AG10803 (cell line): ENCODE data around the gene FNDC5.
A peak's percentile ranks its signal among the peaks of the same experiment; 100 is the strongest.

Source experiments
- DNase-seq: peaks from one replicate; pipeline ENCODE4 v3.0.0; 2010; ENCODE audit warnings: low read depth
- H3K4me3 ChIP-seq: 2 replicates; pipeline ENCODE4 v1.5.1; 2011; ENCODE audit warnings: mild to moderate bottlenecking, low read length, control low read depth
- TF ChIP-seq, protein P1 (sequence below): conservative IDR thresholded peaks from 2 replicates; pipeline ENCODE4 v1.5.1; 2011; ENCODE audit warnings: mild to moderate bottlenecking, low read length, control low read depth, inconsistent platforms

FNDC5 gene

DNA sequence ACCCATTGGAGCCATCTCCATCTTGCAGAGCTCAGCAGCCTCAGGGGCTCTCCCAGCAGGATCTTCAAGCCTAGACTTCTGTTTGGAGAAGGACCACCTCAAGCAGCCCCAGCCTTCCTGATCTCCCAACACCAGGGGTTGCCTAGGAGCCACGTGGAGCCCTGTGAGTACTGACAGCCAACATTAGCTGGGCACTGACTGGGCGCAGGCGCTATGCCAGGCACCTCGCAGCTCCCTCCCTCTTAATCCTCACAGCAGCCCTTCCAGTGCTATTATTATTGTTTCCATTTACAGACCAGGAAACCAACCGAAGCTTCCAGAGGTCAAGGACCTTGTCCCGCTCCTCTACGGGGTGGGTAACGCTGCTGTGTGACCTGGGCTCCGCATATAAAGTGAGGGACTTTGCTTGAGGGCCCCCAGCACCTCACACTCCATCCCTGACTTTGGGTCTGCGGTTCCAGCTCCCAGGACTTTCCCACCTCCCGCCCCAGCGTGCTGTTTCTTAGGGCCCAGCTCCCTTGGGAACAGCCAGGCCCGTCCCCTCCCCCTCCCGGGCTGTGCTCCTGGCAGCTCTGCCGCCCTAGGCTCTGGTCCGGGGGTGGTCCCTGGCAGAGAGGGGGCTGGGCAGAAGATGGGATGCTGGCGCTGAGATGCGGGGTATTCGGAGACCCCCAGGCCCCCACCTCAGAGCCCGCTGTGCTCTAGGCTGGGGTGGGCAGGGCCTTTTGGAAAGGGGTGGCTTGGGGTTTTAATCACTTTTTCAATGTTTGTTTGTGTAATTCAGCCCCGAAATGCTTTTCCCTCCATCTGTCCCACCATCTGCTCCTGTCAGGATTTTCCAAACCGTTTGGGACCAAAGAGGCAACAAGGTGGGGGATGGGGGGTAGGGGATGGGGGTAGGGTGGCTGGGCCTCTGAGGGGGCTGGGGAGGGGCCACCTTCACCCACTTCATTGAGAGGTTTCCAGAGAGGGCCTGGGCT lies 11.4 kb upstream of the FNDC5 start:
- DNase-seq = no peak
- TF ChIP-seq, protein P1, sequence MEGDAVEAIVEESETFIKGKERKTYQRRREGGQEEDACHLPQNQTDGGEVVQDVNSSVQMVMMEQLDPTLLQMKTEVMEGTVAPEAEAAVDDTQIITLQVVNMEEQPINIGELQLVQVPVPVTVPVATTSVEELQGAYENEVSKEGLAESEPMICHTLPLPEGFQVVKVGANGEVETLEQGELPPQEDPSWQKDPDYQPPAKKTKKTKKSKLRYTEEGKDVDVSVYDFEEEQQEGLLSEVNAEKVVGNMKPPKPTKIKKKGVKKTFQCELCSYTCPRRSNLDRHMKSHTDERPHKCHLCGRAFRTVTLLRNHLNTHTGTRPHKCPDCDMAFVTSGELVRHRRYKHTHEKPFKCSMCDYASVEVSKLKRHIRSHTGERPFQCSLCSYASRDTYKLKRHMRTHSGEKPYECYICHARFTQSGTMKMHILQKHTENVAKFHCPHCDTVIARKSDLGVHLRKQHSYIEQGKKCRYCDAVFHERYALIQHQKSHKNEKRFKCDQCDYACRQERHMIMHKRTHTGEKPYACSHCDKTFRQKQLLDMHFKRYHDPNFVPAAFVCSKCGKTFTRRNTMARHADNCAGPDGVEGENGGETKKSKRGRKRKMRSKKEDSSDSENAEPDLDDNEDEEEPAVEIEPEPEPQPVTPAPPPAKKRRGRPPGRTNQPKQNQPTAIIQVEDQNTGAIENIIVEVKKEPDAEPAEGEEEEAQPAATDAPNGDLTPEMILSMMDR = no peak
- no peak overlapping the region for H3K4me3 ChIP-seq

DNA sequence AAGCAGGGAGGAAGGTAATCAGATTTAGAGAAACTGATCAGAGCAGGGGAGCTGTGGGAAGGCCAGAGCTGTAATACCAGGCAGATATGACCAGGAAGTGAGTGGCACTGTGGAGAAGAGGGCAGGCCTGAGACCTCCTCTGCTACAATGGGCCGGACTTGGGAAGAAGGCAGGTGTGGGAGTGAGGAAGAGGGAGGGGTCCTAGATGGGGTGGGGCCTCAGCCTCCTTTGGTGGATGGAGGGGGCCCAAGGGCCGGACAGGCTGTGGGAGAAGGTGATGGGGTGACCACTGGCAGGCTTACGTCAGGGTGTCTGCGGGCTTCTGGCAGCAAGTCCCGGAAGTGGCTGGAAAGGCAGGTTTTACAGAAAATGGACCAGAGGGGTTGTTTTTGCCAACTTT lies 10.6 kb upstream of the FNDC5 start:
- TF ChIP-seq, protein P1 = no peak
- H3K4me3 ChIP-seq = no peak overlapping the region
- DNase-seq = no peak

DNA sequence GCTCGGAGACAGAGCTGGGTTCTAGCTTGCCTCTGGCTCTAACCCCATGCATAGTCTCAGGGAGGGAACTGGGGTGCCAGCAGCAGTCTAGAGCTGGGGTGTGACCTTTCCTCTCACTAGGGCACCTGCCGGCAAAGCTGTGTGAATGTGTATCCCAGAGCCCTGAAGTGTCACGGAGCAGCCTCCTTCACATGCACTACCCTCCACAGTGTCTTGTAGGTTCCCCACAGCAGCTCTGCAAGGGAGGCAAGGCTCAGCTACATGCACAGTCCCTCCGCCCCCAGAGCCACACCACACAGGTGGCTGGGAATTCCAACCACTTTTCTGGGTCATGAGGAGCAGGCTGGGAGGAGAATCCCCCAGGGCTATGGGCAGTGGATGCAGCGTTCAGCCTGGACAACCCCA lies 7.9 kb upstream of the FNDC5 start:
- DNase-seq = no peak
- TF ChIP-seq, protein P1 = no peak
- H3K4me3 ChIP-seq = no peak overlapping the region

DNA sequence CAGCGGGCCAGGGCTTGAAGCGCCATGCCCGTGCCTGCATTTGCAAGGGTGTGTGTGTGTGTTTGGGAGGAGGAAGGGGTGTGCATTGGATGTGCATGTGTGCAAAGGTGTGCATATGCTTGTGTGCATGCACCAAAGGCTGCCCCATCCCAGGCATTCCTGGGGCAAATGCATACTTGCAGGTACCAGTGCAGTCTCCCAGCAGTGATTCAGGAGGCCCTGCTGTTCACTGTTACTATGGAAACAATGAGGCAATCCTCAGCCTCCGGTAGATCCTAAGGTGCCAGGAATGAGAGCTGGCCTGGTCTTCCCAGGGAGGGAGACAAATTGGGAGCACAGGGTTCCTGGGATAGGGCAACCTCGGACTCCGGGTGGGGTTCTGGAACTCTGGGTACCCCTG lies 7.5 kb upstream of the FNDC5 start:
- TF ChIP-seq, protein P1 = no peak
- peak; percentile 34 for DNase-seq

DNA sequence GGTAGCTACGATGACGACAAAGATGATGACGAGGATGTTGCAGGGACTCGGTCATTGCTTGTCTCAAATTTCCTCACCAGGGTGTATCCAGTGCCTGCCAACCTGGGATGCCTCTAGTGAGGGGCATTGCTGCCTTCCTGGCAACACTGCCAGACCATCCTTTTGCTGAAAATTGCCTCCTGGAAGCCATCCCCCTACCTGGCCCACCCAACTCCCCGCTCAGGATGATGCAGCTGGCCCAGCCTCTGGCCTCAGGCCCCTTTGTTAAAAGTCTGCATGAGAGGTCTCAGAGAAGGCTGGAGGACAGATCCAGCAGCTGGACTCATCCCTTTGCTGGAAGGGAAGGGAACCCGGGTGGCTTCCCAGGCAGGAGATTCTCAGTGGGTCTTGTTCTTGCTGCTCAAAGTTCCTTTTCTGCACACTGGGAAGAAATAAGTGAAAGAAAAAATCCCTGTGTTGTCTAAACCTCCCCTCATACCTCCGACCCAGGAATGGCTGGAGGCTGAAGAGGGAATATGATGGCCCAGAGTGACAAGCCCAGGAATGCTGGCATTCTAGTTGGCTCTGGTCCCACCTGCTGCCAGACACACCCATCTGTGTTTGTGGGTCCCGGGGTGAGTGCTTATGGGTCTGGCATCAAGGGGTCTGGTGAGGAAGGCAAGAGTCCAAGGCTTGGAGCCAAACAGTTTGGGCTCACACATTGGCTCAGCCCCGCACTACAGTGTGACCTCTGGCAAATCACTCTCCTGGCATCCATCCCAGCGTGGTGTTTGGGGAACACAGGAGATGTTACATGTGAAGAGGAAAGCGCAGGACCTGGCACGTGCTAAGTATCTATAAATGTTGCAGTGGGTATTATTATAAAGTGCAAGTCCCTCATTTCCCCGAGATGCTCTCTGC lies 6.7 kb upstream of the FNDC5 start:
- DNase-seq = no peak
- TF ChIP-seq, protein P1 = no peak
- no peak overlapping the region for H3K4me3 ChIP-seq

More for the DNA sequence above, 7.5 kb upstream of the FNDC5 start:
- H3K4me3 ChIP-seq = no peak overlapping the region

DNA sequence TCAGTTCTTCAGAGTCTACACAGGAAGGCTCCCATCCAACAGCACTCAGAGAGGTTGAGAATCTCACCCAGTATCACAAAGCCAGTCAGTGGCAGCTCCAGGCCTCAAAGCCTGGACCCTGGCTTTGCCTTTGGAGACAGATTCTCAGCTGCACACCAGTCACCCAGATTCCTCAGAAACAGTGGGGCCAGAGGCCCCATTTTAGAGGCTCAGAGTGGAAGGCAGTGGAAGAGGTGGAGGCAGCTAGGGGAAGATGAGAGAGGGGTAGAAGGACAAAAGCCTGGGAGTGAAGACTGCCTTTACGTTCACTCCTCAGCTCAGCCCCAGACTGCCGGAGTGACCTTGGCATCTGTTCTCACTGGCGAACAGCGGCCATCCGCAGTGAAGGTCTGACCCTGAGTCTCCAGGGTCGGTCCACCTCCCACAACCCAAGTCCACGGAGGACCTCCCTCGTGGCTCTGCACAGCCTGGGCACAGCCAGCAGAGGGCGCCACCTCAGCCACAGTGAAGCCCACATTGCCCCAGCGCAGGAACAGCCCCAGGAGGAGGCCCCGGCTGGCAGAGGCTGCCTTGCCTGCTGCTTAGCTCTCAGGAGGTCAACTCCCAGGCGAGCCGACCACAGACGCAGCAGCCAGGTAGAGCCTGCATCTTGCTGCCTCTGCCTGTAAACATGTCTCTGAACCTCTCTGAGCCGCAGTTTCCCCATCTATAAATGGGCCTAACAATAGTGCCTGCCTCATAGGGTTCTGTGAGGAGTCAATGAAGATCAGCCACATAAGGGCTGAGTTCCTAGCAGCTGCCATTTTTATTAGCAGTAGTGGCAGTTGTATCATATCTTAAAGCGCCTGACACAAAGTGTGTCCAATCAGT lies 5.9 kb upstream of the FNDC5 start:
- TF ChIP-seq, protein P1 = peak; percentile 68
- no peak overlapping the region for H3K4me3 ChIP-seq
- DNase-seq = peak; percentile 31
